NCI-H748 (cell line): Measurements from ENCODE around the gene KANSL2.
"Not testable (repeated sequence)": the region's sequence is repeated elsewhere in the genome, so short reads cannot be mapped to it uniquely, and the experiment has no call there.

Experiments used
- DNase-seq: peaks from one replicate; lab custom pipeline; 2025; ENCODE audit not compliant: unreplicated experiment; lab: John Stamatoyannopoulos, UW

Gene KANSL2

GRCh38 chr12:48681710-48682532 is at the start of gene KANSL2:
KANSL2 (minus strand) TSS chr12:48682238; CDS start chr12:48681632, 606 bp downstream.
- peak; percentile 99 for DNase-seq

- no peak for DNase-seq
Measured at GRCh38 chr12:48728807-48729206, 46.8 kb upstream of the KANSL2 start.

- not testable (repeated sequence) for DNase-seq
Measured at GRCh38 chr12:48720737-48721136, 38.7 kb upstream of the KANSL2 start.

- DNase-seq, result not testable (repeated sequence)
Measured at GRCh38 chr12:48720171-48720570, 38.1 kb upstream of the KANSL2 start.

- not testable (repeated sequence) for DNase-seq
Measured at GRCh38 chr12:48719002-48719401, 37.0 kb upstream of the KANSL2 start.

- peak; percentile 26 for DNase-seq
Measured at GRCh38 chr12:48717252-48717695, 35.2 kb upstream of the KANSL2 start.

- DNase-seq, result peak; percentile 100
Measured at GRCh38 chr12:48716493-48717251, 34.6 kb upstream of the KANSL2 start, which contains the start of gene CCNT1. CCNT1 (minus strand) TSS chr12:48716707; CDS start chr12:48716675, 32 bp downstream.

- no peak for DNase-seq
Measured at GRCh38 chr12:48716168-48716492, 34.1 kb upstream of the KANSL2 start.

GRCh38 chr12:48712209-48712608 is 30.2 kb upstream of the KANSL2 start:
- DNase-seq, result no peak

GRCh38 chr12:48698822-48699221 is 16.8 kb upstream of the KANSL2 start:
- DNase-seq, result not testable (repeated sequence)

- DNase-seq, result no peak
Measured at GRCh38 chr12:48696626-48697025, 14.6 kb upstream of the KANSL2 start.

GRCh38 chr12:48695859-48696258 is 13.8 kb upstream of the KANSL2 start:
- no peak for DNase-seq

- DNase-seq, result no peak
Measured at GRCh38 chr12:48694038-48694437, 12.0 kb upstream of the KANSL2 start.

- DNase-seq, result no peak
Measured at GRCh38 chr12:48693572-48693971, 11.5 kb upstream of the KANSL2 start.

- no peak for DNase-seq
Measured at GRCh38 chr12:48691826-48692487, 9.9 kb upstream of the KANSL2 start.

- no peak for DNase-seq
Measured at GRCh38 chr12:48690990-48691389, 9.0 kb upstream of the KANSL2 start.

- DNase-seq, result no peak
Measured at GRCh38 chr12:48690436-48690835, 8.4 kb upstream of the KANSL2 start.

GRCh38 chr12:48688836-48689235 is 6.8 kb upstream of the KANSL2 start:
- no peak for DNase-seq

- DNase-seq, result no peak
Measured at GRCh38 chr12:48687592-48687991, 5.6 kb upstream of the KANSL2 start.

- no peak for DNase-seq
Measured at GRCh38 chr12:48686615-48687334, 4.7 kb upstream of the KANSL2 start.

- no peak for DNase-seq
Measured at GRCh38 chr12:48686037-48686595, 4.1 kb upstream of the KANSL2 start.
